ENCODE data around the gene TRERF1. TPM values are rescaled to one million over a fixed set of nuclear protein-coding genes. Genes with fewer than 3 reads are reported as not detected.

TRERF1 gene
- total RNA-seq, 1 donor from 2014 or later: 20.6 TPM

GRCh38 chr6:42400886-42401612 lies 50.7 kb downstream of the TRERF1 start:
- intact Hi-C loops (cut with DNase I): no loop called here

DNA sequence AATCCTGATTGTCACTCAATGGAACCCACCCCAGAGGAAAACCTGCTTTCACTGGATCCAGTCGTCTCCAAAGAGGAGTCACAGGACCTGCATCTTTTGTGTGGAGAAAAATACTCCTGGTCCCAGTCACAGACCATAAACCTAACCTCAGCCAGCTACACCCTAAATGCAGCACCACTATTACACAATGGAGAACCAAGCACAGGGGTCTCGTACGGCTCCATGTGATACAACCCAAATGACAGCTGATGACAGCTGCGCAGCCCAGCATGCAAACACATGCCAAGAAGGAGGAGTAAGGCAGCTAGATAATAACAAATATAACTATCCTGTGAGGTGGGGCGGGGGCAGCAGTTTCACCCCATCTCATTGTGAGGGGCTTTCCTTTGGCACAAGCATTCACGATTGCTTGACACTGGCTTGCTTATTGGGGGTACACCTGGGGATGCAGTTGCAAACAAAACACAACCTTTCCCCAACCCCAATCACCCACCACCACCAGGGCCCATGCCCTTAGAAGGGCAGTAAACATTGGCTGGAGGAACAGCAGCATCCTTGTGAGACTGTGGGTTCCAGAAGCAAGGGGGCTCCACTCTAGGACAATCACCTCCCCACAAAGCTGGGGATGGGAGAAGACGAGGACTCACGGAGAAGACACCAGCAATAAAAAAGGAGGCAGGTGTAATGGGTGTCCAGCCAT lies 51.5 kb downstream of the TRERF1 start:
- intact Hi-C loops (cut with DNase I): no loop called here
- Histone ChIP-seq H3K36me3 (no peaks in the 10 kb centered on the region), H3K27ac (no peak overlapping the region), H3K4me1 (peaks cover 53% of the 10 kb centered on the region), H3K9me3 (no peaks in the 10 kb centered on the region), H3K27me3 (no peaks in the 10 kb centered on the region), H3K4me3 (no peak overlapping the region)
- TF ChIP-seq POLR2A (IDR thresholded peaks at IDR 0.05) (no peak), POLR2AphosphoS5 (IDR thresholded peaks at IDR 0.05; ENCODE audit: insufficient read depth in 1 of 2, low read depth in 1 of 2) (no peak)
- TF ChIP-seq, protein P1, sequence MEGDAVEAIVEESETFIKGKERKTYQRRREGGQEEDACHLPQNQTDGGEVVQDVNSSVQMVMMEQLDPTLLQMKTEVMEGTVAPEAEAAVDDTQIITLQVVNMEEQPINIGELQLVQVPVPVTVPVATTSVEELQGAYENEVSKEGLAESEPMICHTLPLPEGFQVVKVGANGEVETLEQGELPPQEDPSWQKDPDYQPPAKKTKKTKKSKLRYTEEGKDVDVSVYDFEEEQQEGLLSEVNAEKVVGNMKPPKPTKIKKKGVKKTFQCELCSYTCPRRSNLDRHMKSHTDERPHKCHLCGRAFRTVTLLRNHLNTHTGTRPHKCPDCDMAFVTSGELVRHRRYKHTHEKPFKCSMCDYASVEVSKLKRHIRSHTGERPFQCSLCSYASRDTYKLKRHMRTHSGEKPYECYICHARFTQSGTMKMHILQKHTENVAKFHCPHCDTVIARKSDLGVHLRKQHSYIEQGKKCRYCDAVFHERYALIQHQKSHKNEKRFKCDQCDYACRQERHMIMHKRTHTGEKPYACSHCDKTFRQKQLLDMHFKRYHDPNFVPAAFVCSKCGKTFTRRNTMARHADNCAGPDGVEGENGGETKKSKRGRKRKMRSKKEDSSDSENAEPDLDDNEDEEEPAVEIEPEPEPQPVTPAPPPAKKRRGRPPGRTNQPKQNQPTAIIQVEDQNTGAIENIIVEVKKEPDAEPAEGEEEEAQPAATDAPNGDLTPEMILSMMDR (IDR thresholded peaks at IDR 0.05): no peak
- DNase-seq (ENCODE audit: extremely low spot score in 2 of 2): no peak

More at GRCh38 chr6:42400886-42401612, 50.7 kb downstream of the TRERF1 start:
- TF ChIP-seq, protein P1 (IDR thresholded peaks at IDR 0.05): no peak
- no peak for TF ChIP-seq POLR2AphosphoS5 (IDR thresholded peaks at IDR 0.05; ENCODE audit: insufficient read depth in 1 of 2, low read depth in 1 of 2)
- no peak for TF ChIP-seq POLR2A (IDR thresholded peaks at IDR 0.05)
- no peak for DNase-seq (ENCODE audit: extremely low spot score in 2 of 2)
- Histone ChIP-seq H3K4me3 (no peak overlapping the region), H3K27ac (no peak overlapping the region), H3K36me3 (no peaks in the 10 kb centered on the region), H3K4me1 (peaks cover 61% of the 10 kb centered on the region), H3K9me3 (no peaks in the 10 kb centered on the region), H3K27me3 (no peaks in the 10 kb centered on the region)

GRCh38 chr6:42396720-42397119 lies 55.0 kb downstream of the TRERF1 start:
- peaks cover 24% of the 10 kb centered on the region for H3K4me1 ChIP-seq
- intact Hi-C loops (cut with DNase I): no loop called here
- H3K4me3 ChIP-seq: no peak overlapping the region
- no peaks in the 10 kb centered on the region for H3K36me3 ChIP-seq
- DNase-seq (ENCODE audit: extremely low spot score in 2 of 2): no peak
- no peaks in the 10 kb centered on the region for H3K9me3 ChIP-seq
- no peak overlapping the region for H3K27ac ChIP-seq
- no peak for TF ChIP-seq POLR2AphosphoS5 (IDR thresholded peaks at IDR 0.05; ENCODE audit: insufficient read depth in 1 of 2, low read depth in 1 of 2)
- TF ChIP-seq POLR2A (IDR thresholded peaks at IDR 0.05): no peak
- TF ChIP-seq, protein P1 (IDR thresholded peaks at IDR 0.05): no peak
- no peaks in the 10 kb centered on the region for H3K27me3 ChIP-seq

- no peak overlapping the region for H3K4me3 ChIP-seq
- H3K36me3 ChIP-seq: no peaks in the 10 kb centered on the region
- TF ChIP-seq POLR2A (IDR thresholded peaks at IDR 0.05): no peak
- no peak overlapping the region for H3K27ac ChIP-seq
- peaks cover 18% of the 10 kb centered on the region for H3K4me1 ChIP-seq
- no peaks in the 10 kb centered on the region for H3K27me3 ChIP-seq
- no peak for DNase-seq (ENCODE audit: extremely low spot score in 2 of 2)
- no peaks in the 10 kb centered on the region for H3K9me3 ChIP-seq
- intact Hi-C loops (cut with DNase I): no loop called here
Observed at GRCh38 chr6:42394881-42395620, 56.7 kb downstream of the TRERF1 start.

DNA sequence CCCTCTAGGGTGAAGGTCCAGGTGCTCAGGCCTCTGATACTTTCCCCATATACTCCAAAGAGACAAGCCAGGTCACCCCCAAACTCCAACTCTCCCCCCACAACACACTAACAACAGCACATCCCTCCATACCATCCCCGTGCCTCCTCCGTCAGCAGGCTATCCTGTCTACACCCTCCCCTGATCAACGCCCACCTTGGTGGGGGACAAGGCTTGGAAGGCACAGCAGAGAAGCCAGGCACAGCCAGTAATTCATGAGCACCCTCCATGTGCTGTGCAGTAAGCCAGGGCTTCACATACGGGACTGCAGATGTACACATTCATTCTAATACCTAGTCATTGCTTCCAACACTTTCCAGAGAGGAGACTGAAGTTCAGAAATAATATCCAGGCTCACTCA lies 57.6 kb downstream of the TRERF1 start:
- Histone ChIP-seq H3K36me3 (no peaks in the 10 kb centered on the region), H3K4me1 (peaks cover 17% of the 10 kb centered on the region), H3K9me3 (no peaks in the 10 kb centered on the region), H3K27ac (no peak overlapping the region), H3K4me3 (no peak overlapping the region), H3K27me3 (no peaks in the 10 kb centered on the region)
- TF ChIP-seq POLR2AphosphoS5 (IDR thresholded peaks at IDR 0.05; ENCODE audit: insufficient read depth in 1 of 2, low read depth in 1 of 2) (no peak), POLR2A (IDR thresholded peaks at IDR 0.05) (no peak)
- TF ChIP-seq, protein P1 (IDR thresholded peaks at IDR 0.05): no peak
- intact Hi-C loops (cut with DNase I): no loop called here
- no peak for DNase-seq (ENCODE audit: extremely low spot score in 2 of 2)
